CD4-positive, alpha-beta T cell (primary cell): ENCODE results near the gene DLEU7. TPM values are rescaled to one million over a fixed set of nuclear protein-coding genes. Genes with fewer than 3 reads are reported as not detected.

Source experiments
- ATAC-seq: fragments of 200-7000 bp; cut with Tn5 transposase; one replicate; pipeline ENCODE4 v1.10.0; 2022; ENCODE audit warnings: mild to moderate bottlenecking; ENCODE audit not compliant: poor library complexity
- CTCF ChIA-PET: fragments of 350-600 bp; sonication (Branson Sonifier 250); formaldehyde crosslinking; loops from one replicate; lab custom pipeline; 2021; ENCODE audit warnings: antibody characterized with exemption, inconsistent platforms; lab: Charles Lee
- POLR2A ChIA-PET: fragments of 350-600 bp; sonication (Branson Sonifier 250); formaldehyde crosslinking; loops from one replicate; lab custom pipeline; 2021; ENCODE audit warnings: antibody characterized with exemption, inconsistent platforms; lab: Charles Lee
- DNase-seq, 14 experiments: peaks; one replicate each; pipeline ENCODE4 v3.0.0-alpha.2; 2013 to 2020; ENCODE audit warnings: mixed read lengths in 2 of 14
- H3K27ac ChIP-seq, 2 donors: one replicate each; pipeline versions ENCODE4 v1.5.1 to v1.7.0; 2013; ENCODE audit warnings: low read length in 2 of 2, low read depth in 1 of 2, mild to moderate bottlenecking in 1 of 2
- H3K27me3 ChIP-seq, 2 experiments: 1 replicate in 1 of 2; 2 replicates in 1 of 2; pipeline versions ENCODE4 v1.6.1 to v1.7.0; 2013; ENCODE audit warnings: low read length in 2 of 2, control low read depth in 1 of 2, mild to moderate bottlenecking in 1 of 2, moderate library complexity in 1 of 2; ENCODE audit not compliant: insufficient read depth in 2 of 2, control insufficient read depth in 1 of 2
- H3K36me3 ChIP-seq: one replicate; pipeline ENCODE4 v1.6.1; 2013; ENCODE audit warnings: low read length, control low read depth; ENCODE audit not compliant: insufficient read depth
- H3K4me1 ChIP-seq: one replicate; pipeline ENCODE4 v1.6.1; 2013; ENCODE audit warnings: low read length, control low read depth; ENCODE audit not compliant: insufficient read depth
- H3K4me3 ChIP-seq: one replicate; pipeline ENCODE4 v1.5.1; 2013; ENCODE audit warnings: mild to moderate bottlenecking, low read length, moderate library complexity
- H3K9me3 ChIP-seq, 2 experiments: 1 replicate in 1 of 2; 2 replicates in 1 of 2; pipeline versions ENCODE4 v1.6.1 to v1.7.0; 2013; ENCODE audit warnings: low read length in 2 of 2, mild to moderate bottlenecking in 2 of 2, control low read depth in 1 of 2, moderate library complexity in 1 of 2; ENCODE audit not compliant: control insufficient read depth in 1 of 2, insufficient read depth in 1 of 2
- H3K27ac Mint-ChIP-seq: one replicate; pipeline ENCODE4 v1.8.0; 2020; ENCODE audit warnings: mixed read lengths
- H3K27me3 Mint-ChIP-seq: one replicate; pipeline ENCODE4 v1.8.0; 2021; ENCODE audit warnings: mixed read lengths
- H3K36me3 Mint-ChIP-seq: one replicate; pipeline ENCODE4 v1.8.0; 2021; ENCODE audit warnings: low read depth, mixed read lengths
- H3K4me1 Mint-ChIP-seq: one replicate; pipeline ENCODE4 v1.8.0; 2021; ENCODE audit warnings: low read depth, mixed read lengths
- H3K4me3 Mint-ChIP-seq: one replicate; pipeline ENCODE4 v1.8.0; 2020; ENCODE audit warnings: mild to moderate bottlenecking, mixed read lengths
- H3K9me3 Mint-ChIP-seq: one replicate; pipeline ENCODE4 v1.8.0; 2020; ENCODE audit warnings: mixed read lengths
- intact Hi-C, 2 experiments: fragments of 100-400 bp; cut with DNase I in 1 of 2; cut with micrococcal nuclease in 1 of 2; formaldehyde crosslinking; loops; one replicate each; pipeline versions ENCODE4 v1.15.1 to v1.9.0; 2023 to 2025; cut with DNase I, micrococcal nuclease
- total RNA-seq, 174 experiments: library from RNA in 2 of 174; stranded (reverse) in 2 of 174; gene quantifications; one replicate each; pipeline ENCODE4 v1.2.3 and lab custom pipeline; 2021 to 2026
- TF ChIP-seq, protein P1 (sequence below): fragments of 200-600 bp; IDR thresholded peaks from one replicate; pipeline ENCODE4 v1.8.0; 2022; ENCODE audit warnings: antibody characterized with exemption, mild to moderate bottlenecking

The DLEU7 gene
- total RNA-seq, 2 experiments from 2014 or later = not detected

DNA sequence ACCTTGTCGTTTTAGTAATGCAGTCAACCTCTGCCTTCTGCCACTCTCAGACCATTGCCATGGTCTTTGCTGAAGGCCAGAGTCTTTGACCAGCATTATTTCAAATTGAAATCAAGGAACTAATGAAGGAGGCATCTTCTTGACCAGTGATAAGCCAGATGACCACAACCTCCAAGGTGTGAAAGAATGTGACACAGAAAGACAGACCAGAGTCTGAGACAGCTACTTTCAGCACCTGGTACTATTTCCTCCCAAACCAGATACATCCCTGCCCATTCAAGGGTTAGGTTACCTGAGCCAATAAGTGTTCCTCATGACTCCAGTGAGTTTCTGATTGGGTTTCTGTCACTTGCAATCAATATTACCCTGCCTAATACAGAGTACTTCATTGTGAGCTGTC, 45.8 kb upstream of the DLEU7 start:
- Histone ChIP-seq H3K9me3 (no peaks in the 10 kb centered on the region), H3K36me3 (no peaks in the 10 kb centered on the region), H3K27ac (no peak overlapping the region), H3K27me3 (no peaks in the 10 kb centered on the region), H3K4me3 (no peak overlapping the region), H3K4me1 (peaks cover 17% of the 10 kb centered on the region)
- peaks cover 5% of the 10 kb centered on the region for H3K36me3 Mint-ChIP-seq
- H3K27me3 Mint-ChIP-seq = no peaks in the 10 kb centered on the region
- intact Hi-C loops = no loop called here
- no peak overlapping the region for H3K27ac Mint-ChIP-seq
- TF ChIP-seq, protein P1, sequence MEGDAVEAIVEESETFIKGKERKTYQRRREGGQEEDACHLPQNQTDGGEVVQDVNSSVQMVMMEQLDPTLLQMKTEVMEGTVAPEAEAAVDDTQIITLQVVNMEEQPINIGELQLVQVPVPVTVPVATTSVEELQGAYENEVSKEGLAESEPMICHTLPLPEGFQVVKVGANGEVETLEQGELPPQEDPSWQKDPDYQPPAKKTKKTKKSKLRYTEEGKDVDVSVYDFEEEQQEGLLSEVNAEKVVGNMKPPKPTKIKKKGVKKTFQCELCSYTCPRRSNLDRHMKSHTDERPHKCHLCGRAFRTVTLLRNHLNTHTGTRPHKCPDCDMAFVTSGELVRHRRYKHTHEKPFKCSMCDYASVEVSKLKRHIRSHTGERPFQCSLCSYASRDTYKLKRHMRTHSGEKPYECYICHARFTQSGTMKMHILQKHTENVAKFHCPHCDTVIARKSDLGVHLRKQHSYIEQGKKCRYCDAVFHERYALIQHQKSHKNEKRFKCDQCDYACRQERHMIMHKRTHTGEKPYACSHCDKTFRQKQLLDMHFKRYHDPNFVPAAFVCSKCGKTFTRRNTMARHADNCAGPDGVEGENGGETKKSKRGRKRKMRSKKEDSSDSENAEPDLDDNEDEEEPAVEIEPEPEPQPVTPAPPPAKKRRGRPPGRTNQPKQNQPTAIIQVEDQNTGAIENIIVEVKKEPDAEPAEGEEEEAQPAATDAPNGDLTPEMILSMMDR = no peak
- POLR2A ChIA-PET = no interaction called here
- H3K4me1 Mint-ChIP-seq = peaks cover 37% of the 10 kb centered on the region
- no peak overlapping the region for H3K4me3 Mint-ChIP-seq
- ATAC-seq (no peak), DNase-seq (no peak)
- H3K9me3 Mint-ChIP-seq = peaks cover 3% of the 10 kb centered on the region
- CTCF ChIA-PET = no interaction called here

DNA sequence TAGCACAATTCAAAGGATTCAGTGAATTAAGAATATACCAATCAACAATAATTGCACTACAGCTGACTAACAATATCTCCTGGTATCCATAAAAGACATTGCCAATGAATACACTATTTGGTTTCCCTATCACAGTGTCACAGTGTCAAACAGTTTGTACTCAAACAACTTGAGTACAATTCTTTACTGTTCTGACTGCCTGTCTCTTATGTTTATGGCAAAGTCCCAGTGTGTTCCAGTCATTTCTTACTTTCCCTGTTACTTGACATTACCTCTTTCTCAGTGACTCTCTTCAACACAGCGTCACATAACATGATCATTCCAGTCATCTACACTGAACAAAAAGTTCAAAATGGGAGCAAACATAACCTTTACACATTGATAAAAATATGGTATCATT, 44.9 kb upstream of the DLEU7 start:
- ATAC-seq = no peak
- Histone ChIP-seq H3K9me3 (no peaks in the 10 kb centered on the region), H3K27me3 (no peaks in the 10 kb centered on the region), H3K27ac (no peak overlapping the region), H3K4me1 (peaks cover 12% of the 10 kb centered on the region), H3K4me3 (no peak overlapping the region), H3K36me3 (no peaks in the 10 kb centered on the region)
- Mint-ChIP-seq H3K36me3 (peaks cover under 1% of the 10 kb centered on the region), H3K9me3 (no peaks in the 10 kb centered on the region), H3K4me3 (no peak overlapping the region), H3K27ac (no peak overlapping the region), H3K4me1 (peaks cover 27% of the 10 kb centered on the region), H3K27me3 (no peaks in the 10 kb centered on the region)
- CTCF ChIA-PET = no interaction called here
- POLR2A ChIA-PET = no interaction called here
- intact Hi-C loops = no loop called here
- TF ChIP-seq, protein P1 = no peak
- no peak for DNase-seq

DNA sequence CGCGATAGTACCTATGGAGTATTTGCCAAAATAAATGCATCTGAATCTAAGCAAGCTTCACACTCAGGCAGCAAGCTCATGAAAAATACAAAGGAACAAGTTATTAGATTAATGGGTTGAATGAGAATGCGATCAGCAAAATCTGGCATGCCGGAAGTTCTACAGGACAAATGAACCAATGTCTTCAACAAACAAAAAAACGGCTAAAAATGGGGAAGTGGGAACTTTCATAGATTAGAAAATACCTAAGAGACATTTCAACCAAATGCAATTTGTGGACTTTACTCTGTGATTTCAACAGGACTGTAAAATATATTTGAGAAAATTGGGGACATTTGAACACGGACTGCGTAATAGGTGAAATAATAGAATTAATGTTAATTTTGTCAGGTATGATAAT, 43.7 kb upstream of the DLEU7 start:
- Histone ChIP-seq H3K36me3 (no peaks in the 10 kb centered on the region), H3K4me1 (peaks cover 11% of the 10 kb centered on the region), H3K27ac (no peak overlapping the region), H3K27me3 (no peaks in the 10 kb centered on the region), H3K4me3 (no peak overlapping the region), H3K9me3 (no peaks in the 10 kb centered on the region)
- Mint-ChIP-seq H3K27me3 (no peaks in the 10 kb centered on the region), H3K4me3 (no peak overlapping the region), H3K9me3 (no peaks in the 10 kb centered on the region), H3K4me1 (peaks cover 15% of the 10 kb centered on the region), H3K36me3 (no peaks in the 10 kb centered on the region), H3K27ac (no peak overlapping the region)
- ATAC-seq = no peak
- TF ChIP-seq, protein P1 = no peak
- DNase-seq = no peak
- ChIA-PET POLR2A (no interaction called here), CTCF (no interaction called here)
- intact Hi-C loops = no loop called here
